ENCODE measurements around the gene FNDC10.

- no peak for TF ChIP-seq CTCF (IDR thresholded peaks at IDR 0.05)
- TF ChIP-seq POLR2A (IDR thresholded peaks at IDR 0.05) = no peak
These were observed 32.0 kb upstream of the FNDC10 start, which contains the start of gene MMP23B for GRCh38 chr1:1631782-1632420.
